Umbilical cord (tissue), 2 donors: ENCODE measurements around the gene ATP1A3. TPM values are rescaled to one million over a fixed set of nuclear protein-coding genes. Genes with fewer than 3 reads are reported as not detected.

Source experiments
- DNase-seq: peaks from one replicate; pipeline ENCODE4 v3.0.0-alpha.2; 2015; ENCODE audit warnings: low spot score
- total RNA-seq: library from RNA; depleted of rRNA; stranded (reverse); fragments of >200 nt; gene quantifications from one replicate; pipeline ENCODE4 v1.2.3, GENCODE V29; 2014; ENCODE audit warnings: low replicate concordance; ENCODE audit not compliant: insufficient read depth

The ATP1A3 gene
- total RNA-seq, 1 donor from 2014 or later: 3.4 TPM

GRCh38 chr19:41987141-41987860 lies 6.7 kb downstream of the ATP1A3 start:
- DNase-seq: no peak

DNA sequence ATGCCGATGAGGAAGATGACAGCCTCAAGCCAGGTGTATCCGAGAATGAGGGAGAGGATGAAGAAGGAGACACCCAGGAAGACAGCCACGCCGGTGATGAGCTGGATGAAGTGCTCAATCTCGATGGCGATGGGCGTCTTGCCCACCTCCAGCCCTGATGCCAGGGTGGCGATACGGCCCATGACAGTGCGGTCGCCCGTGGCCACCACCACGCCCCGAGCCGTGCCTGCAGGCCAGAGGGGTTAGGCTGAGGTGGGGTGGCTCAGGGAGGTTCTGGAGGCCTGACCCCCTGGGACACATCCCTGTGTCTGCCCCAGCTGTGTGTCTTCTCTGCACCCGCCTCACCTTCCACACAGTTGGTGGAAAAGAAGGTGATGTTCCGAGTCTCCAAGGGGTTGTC lies 9.1 kb downstream of the ATP1A3 start:
- no peak for DNase-seq

- no peak for DNase-seq
These were observed 12.3 kb downstream of the ATP1A3 start for GRCh38 chr19:41981724-41982123.

DNA sequence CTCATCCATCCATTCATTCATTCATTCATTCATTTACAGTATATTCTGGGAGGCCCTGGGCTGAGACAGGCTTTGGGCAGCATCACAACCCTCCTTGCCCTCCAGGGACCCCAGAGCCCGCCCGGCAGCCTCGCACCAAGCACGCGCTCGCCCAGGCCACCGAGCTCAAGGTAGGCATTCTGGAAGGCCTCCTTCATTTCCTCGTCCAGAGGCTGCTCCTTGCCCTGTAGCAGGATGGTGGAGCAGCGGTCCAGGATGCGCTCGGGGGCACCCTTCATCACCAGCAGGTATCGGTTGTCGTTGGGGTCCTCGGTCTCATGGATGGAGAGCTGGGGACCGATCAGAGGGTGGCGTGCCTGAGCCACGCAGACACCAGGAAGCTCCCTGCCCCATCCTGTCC lies 15.6 kb downstream of the ATP1A3 start:
- DNase-seq: no peak

DNA sequence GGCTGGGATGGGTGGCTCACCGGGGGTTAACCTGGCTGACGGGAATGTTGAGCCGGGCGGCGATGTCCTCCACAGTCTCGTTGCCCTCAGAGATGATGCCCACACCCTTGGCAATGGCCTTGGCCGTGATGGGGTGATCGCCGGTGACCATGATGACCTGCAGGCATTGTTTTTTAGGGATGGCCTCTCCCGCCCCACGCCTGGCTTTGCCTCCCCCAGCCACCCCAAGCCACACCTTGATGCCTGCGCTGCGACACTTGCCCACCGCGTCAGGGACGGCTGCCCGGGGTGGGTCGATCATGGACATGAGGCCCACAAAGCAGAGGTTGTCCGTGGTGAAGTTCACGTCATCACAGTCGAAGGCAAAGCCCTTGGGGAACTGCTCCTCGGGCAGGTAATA lies 16.1 kb downstream of the ATP1A3 start:
- DNase-seq: no peak

DNA sequence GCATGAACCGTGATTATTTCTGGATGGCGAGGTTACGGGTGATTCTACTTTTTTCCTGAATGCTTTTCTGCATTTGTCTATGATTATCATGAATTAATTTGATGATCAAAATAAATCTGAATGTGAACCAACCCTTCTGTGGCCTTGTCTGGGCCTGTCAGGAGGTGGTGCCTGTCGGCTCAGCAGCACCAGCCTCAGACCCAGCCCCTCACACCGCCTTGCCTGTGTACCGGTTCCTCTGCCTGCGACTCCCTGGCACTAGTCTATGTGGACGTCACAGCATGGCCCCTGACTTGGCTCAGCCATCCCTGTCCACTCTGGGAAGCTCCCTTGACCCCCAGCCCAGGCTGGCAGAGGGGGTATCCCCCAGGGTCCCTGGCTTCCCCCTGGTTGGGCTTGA lies 19.4 kb downstream of the ATP1A3 start:
- DNase-seq: no peak

GRCh38 chr19:41971363-41971762 lies 22.7 kb downstream of the ATP1A3 start:
- no peak for DNase-seq

GRCh38 chr19:41969772-41970458 lies 24.1 kb downstream of the ATP1A3 start:
- DNase-seq: no peak

- DNase-seq: no peak
These were observed 25.1 kb downstream of the ATP1A3 start for GRCh38 chr19:41968751-41969595.

DNA sequence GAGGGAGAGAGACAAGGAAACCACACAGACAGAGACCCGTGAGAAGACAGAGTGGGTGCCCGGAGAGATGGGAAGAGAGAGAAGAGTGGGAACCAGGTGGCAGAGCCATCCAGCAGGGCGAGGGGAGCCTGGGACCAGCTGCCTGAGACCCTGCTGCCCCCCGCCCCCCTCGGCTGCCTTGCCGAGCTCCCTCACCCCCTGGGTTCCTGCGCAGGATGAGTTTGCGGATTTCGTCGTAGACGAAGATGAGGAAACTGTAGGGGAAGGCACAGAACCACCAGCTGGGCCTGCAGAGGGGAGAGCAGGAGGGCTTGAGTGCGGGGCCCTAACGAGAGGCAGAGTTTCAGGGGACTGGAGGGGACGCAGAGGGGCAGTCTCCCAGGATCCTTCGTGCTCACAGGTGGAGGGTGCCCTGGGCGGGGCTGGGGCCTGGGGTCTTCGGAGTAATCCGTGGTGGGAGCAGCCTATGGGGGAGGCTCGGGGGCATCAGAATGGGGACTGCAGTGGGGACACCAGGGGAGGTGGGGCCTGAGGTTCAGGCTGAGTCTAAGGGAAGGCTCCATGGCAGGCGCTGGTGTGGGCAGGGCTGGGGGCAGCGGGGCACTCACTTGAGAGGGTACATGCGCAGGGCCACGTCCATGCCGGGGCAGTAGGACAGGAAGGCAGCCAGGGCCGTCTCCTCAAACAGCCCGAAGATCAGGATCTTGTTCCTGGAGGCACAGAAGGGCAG lies 26.8 kb downstream of the ATP1A3 start:
- DNase-seq: no peak

- DNase-seq: no peak
These were observed 28.9 kb downstream of the ATP1A3 start for GRCh38 chr19:41965106-41965505.

DNA sequence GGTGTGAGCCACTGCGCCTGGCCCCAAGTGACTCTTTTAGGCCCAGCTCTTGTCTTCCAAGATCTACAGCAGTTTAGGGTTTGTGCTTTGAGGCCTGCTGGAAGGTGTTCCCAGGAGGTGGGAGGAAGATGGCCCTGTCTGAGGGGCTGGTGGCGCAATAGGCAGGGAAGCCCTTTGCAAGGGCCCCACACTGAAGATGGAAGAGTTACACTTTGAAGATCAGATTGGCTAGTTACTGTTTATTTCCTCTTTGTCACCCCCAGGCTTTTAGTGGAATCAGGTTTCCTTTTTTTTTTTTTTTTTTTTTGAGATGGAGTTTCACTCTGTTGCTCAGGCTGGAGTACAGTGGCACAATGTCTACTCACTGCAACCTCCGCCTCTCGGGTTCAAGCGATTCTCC lies 33.1 kb downstream of the ATP1A3 start:
- DNase-seq: no peak

GRCh38 chr19:41959056-41960053 lies 34.7 kb downstream of the ATP1A3 start, which contains the start of gene RABAC1:
RABAC1 (minus strand) TSS chr19:41959321; CDS start chr19:41959292, 29 bp downstream.
- DNase-seq: peak; percentile 97

DNA sequence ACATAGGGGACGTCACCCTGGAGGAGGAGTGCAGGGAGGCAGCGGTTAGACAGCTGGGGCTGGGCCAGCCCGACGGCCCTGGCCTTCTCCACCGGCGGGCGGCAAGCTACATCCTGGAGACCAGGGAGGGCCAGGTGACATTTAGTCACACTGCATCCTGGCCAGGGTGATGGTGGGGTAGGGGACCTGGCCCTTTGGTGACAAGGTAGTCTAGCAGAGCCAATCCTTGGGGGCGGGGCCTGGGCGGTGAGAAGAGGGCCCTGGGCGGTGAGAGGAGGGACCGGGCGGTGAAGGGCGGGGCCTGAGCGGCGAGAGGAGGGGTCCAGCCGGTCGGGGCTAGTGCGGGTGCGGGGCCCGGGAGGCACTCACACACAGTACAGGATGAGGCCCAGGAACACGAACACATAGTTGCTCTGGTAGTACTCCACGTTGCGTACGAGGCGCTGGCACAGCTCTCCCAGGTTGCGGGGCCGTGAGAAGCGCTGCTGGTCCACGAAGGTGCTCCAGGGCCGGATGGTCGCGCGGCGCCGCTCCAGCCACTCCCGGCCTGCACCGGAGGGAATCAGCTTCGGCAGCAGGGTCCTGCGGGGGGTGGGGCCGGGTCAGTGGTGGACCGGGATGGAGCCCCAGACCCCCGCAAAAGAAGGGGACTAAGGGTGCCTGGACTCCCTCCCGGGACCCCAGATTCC lies 35.5 kb downstream of the ATP1A3 start:
- DNase-seq: peak; percentile 90

GRCh38 chr19:41957838-41958366 lies 36.1 kb downstream of the ATP1A3 start:
- peak; percentile 79 for DNase-seq

DNA sequence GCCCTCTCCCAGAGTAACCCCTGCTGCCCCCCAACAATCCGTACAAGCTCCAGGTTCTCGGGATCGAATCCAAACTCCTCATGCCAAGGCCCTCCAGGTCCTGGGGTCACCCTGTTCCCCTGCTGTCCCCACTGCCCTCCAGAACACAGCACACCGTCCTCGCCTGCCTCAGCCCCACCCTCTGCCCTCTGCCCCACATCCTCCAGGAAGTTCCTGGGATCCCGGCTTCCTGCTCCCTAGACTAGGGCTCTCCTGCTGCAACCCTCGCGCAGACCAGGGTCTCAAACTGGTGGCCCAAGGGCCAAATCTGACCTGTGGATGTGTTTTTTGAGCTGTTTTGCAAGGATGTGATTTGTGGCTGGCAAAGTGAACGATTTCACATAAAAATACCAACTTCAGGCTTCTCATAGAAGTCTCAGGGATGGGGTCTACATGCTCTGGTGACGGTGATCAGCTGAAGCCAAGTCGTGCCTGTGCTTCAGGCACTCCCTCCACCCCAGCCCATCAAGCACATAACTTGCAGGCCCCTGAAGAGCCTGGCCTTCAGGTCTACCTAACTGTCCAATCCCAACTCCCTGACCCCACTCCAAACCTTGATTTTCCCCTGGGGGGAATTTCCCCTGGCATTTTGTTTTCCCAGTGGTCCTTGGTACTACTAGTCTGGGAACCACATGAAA lies 36.7 kb downstream of the ATP1A3 start:
- DNase-seq: no peak

DNA sequence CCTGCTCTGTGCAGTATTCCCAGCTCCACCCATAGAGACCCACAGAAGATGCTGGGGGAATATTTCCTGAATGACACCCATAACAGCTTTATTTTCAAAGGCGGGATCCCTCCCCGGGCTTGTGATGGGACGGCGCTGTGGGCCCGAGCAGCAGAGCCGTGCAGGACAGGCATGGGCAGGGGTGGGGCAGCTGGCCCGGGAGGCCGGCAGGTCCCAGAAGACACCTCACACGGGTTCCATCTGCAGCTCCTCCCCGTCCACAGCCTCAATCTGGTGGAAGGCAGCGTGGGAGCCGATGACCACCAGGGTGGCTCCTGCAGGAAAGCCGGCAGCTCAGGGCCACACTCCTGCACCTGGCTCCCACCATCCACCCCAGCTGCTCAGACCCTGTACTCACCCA lies 37.4 kb downstream of the ATP1A3 start:
- DNase-seq: no peak

- DNase-seq: no peak
These were observed 38.5 kb downstream of the ATP1A3 start for GRCh38 chr19:41955521-41955920.

- DNase-seq: peak; percentile 73
These were observed 42.3 kb downstream of the ATP1A3 start for GRCh38 chr19:41951686-41952172.
